ENCODE results near the gene TNS1.

TNS1 gene

GRCh38 chr2:217998926-217999594 is 3.7 kb downstream of the TNS1 start:
- no peak for DNase-seq

GRCh38 chr2:217997510-217997909 is 5.3 kb downstream of the TNS1 start:
- DNase-seq = no peak

GRCh38 chr2:217996361-217996760 is 6.4 kb downstream of the TNS1 start:
- DNase-seq = no peak

GRCh38 chr2:217995731-217996231 is 7.0 kb downstream of the TNS1 start:
- DNase-seq = no peak

GRCh38 chr2:217994776-217995274 is 8.0 kb downstream of the TNS1 start:
- no peak for DNase-seq

- DNase-seq = no peak
Observed at GRCh38 chr2:217993817-217994463, 8.9 kb downstream of the TNS1 start.

- no peak for DNase-seq
Observed at GRCh38 chr2:217993138-217993537, 9.7 kb downstream of the TNS1 start.

- no peak for DNase-seq
Observed at GRCh38 chr2:217992061-217992460, 10.7 kb downstream of the TNS1 start.

GRCh38 chr2:217990791-217991465 is 11.9 kb downstream of the TNS1 start:
- DNase-seq = no peak

- DNase-seq = no peak
Observed at GRCh38 chr2:217990389-217990788, 12.4 kb downstream of the TNS1 start.

GRCh38 chr2:217989221-217989948 is 13.4 kb downstream of the TNS1 start:
- no peak for DNase-seq

GRCh38 chr2:217988840-217989204 is 14.0 kb downstream of the TNS1 start:
- DNase-seq = no peak

GRCh38 chr2:217988014-217988839 is 14.6 kb downstream of the TNS1 start:
- no peak for DNase-seq

- no peak for DNase-seq
Observed at GRCh38 chr2:217987391-217987790, 15.4 kb downstream of the TNS1 start.

- DNase-seq = no peak
Observed at GRCh38 chr2:217986256-217986961, 16.4 kb downstream of the TNS1 start.

GRCh38 chr2:217983276-217984233 is 19.2 kb downstream of the TNS1 start:
- no peak for DNase-seq

GRCh38 chr2:217981971-217982370 is 20.8 kb downstream of the TNS1 start:
- DNase-seq = no peak

- no peak for DNase-seq
Observed at GRCh38 chr2:217981084-217981730, 21.6 kb downstream of the TNS1 start.

GRCh38 chr2:217980591-217980990 is 22.2 kb downstream of the TNS1 start:
- DNase-seq = no peak

GRCh38 chr2:217980036-217980435 is 22.8 kb downstream of the TNS1 start:
- DNase-seq = no peak
